Measurements from ENCODE around the gene MYRFL. TPM values are rescaled to one million over a fixed set of nuclear protein-coding genes. Genes with fewer than 3 reads are reported as not detected.

Gene MYRFL
- total RNA-seq, 1 experiment from 2014 or later, result 0.57 TPM

DNA sequence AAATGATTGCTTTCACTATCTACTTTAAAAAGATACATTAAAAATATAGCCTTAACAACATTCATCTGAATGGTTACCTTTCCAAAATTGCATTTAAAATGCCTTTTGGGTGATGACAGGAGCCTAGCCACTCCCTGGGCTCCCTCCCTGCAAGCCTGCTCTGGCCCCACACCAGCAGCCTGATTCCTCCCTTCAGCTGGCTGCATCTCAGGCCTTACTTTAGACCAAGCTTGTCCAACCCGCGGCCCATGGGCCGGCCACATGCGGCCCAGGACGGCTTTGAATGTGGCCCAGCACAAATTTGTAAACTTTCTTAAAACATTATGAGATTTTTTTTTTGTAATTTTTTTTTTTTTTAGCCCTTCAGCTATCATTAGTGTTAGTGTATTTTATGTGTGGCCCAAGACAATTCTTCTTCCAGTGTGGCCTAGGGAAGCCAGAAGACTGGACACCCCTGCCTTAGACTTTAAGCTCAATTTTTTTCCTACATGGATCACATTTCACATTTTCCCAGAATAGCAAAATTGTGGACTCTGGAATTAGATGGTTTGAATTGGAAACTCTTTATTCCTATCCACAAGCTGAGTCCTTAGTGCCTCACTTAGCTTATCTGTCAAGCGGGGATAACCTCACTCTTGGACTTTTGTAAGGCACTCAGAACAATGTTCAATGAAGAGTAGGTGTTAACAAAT, 124.4 kb downstream of the MYRFL start:
- Histone ChIP-seq H4K91ac (ENCODE audit: insufficient read length, low read depth, low read length) (no peak overlapping the region), H3K27ac (ENCODE audit: insufficient read length, low read depth, low read length) (no peak overlapping the region), H3K4ac (ENCODE audit: low read depth, low read length) (no peak overlapping the region), H3K79me2 (ENCODE audit: insufficient read depth, low read length) (no peaks in the 10 kb centered on the region), H2AFZ (ENCODE audit: low read length) (no peak overlapping the region), H2BK15ac (ENCODE audit: low read depth, low read length) (no peak overlapping the region), H3K9me3 (ENCODE audit: control insufficient read depth, low read depth, low read length) (no peaks in the 10 kb centered on the region), H2AK5ac (ENCODE audit: insufficient read length, low read length) (no peak overlapping the region), H3K18ac (ENCODE audit: insufficient read length, low read depth, low read length) (no peak overlapping the region), H4K20me1 (ENCODE audit: control insufficient read depth, insufficient read depth, insufficient read length) (no peaks in the 10 kb centered on the region), H2BK120ac (ENCODE audit: low read depth, low read length, poor library complexity, severe bottlenecking) (no peak overlapping the region), H2BK5ac (ENCODE audit: insufficient read length, low read length) (no peak overlapping the region), H3K9ac (ENCODE audit: extremely low read depth, insufficient read length, low read length) (no peak overlapping the region), H3K23ac (ENCODE audit: insufficient read length, low read depth, low read length) (no peak overlapping the region), H3K79me1 (ENCODE audit: insufficient read depth, low read depth, low read length, poor library complexity, severe bottlenecking) (no peaks in the 10 kb centered on the region), H3K4me1 (ENCODE audit: insufficient read depth, low read length) (peaks cover 3% of the 10 kb centered on the region; the same call in 1 of the 2 replicates), H3T11ph (ENCODE audit: low read length) (no peak overlapping the region), H3K4me2 (ENCODE audit: insufficient read depth, insufficient read length, low read length) (no peak overlapping the region), H4K5ac (ENCODE audit: insufficient read length, low read depth, low read length) (no peak overlapping the region), H3K56ac (ENCODE audit: insufficient read length, low read depth, low read length) (no peak overlapping the region), H3K23me2 (ENCODE audit: insufficient read length, low read depth, low read length, poor library complexity, severe bottlenecking) (no peaks in the 10 kb centered on the region), H3K14ac (ENCODE audit: insufficient read depth, low read length) (no peak overlapping the region), H3K27me3 (ENCODE audit: insufficient read depth, low read length) (no peaks in the 10 kb centered on the region), H2BK12ac (ENCODE audit: insufficient read length, low read depth, low read length) (no peak overlapping the region), H4K8ac (replicated peaks; ENCODE audit: insufficient read length, low read depth, low read length) (no peak overlapping the region), H2BK20ac (ENCODE audit: low read depth, low read length, poor library complexity, severe bottlenecking) (no peak overlapping the region)
- H3K4me1 Mint-ChIP-seq, result peaks cover 34 to 40% of the 10 kb centered on the region in 2 experiments
- no peaks in the 10 kb centered on the region for H3K27me3 Mint-ChIP-seq (ENCODE audit: low read depth)
- H3K4me3 Mint-ChIP-seq, result no peak overlapping the region
- peaks cover 0 to 7% of the 10 kb centered on the region in 2 experiments; a peak in 3 of 5 replicates for H3K9me3 Mint-ChIP-seq
- TF ChIP-seq, protein P1, sequence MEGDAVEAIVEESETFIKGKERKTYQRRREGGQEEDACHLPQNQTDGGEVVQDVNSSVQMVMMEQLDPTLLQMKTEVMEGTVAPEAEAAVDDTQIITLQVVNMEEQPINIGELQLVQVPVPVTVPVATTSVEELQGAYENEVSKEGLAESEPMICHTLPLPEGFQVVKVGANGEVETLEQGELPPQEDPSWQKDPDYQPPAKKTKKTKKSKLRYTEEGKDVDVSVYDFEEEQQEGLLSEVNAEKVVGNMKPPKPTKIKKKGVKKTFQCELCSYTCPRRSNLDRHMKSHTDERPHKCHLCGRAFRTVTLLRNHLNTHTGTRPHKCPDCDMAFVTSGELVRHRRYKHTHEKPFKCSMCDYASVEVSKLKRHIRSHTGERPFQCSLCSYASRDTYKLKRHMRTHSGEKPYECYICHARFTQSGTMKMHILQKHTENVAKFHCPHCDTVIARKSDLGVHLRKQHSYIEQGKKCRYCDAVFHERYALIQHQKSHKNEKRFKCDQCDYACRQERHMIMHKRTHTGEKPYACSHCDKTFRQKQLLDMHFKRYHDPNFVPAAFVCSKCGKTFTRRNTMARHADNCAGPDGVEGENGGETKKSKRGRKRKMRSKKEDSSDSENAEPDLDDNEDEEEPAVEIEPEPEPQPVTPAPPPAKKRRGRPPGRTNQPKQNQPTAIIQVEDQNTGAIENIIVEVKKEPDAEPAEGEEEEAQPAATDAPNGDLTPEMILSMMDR (conservative IDR thresholded peaks at IDR 0.05), result no peak
- no CpG with 5 or more reads among the region's 6 CpGs for whole genome bisulfite sequencing (ENCODE audit: extremely low coverage, insufficient read length, low lambda C conversion rate)
- peaks cover 2 to 8% (median 5%) of the 10 kb centered on the region in 3 experiments; a peak in 3 of 7 replicates for H3K36me3 Mint-ChIP-seq (ENCODE audit: insufficient read depth in 1 of 3, low read depth in 3 of 3)
- peak overlapping the region in 1 of 3 experiments; percentile 59; a peak in 2 of 7 replicates for H3K27ac Mint-ChIP-seq
- DNase-seq, result no peak
